ENCODE data around the gene ADA.

DNA sequence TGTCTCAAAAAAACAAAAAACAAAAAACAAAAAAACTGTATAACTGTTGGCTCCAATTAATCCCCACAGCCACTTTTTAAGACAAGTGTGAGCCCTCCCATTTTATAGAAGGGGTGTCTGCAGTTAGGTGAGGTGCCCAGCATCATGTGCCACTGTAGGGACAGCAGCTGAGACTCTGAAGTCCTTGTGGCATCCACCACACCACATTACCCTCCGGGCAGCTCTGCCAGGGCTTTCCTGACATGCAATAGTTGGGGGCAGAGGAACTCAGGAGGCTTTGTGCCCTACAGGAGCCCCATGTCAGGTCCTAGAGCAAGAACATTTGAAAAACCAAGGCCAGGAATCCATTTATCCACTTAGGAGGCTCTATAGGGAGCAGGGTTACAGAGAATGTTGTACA is 51.8 kb downstream of the ADA start:
- TF ChIP-seq ZNF70 (CRISPR knock-in tag; IDR thresholded peaks at IDR 0.05) (no peak), ARNTL (CRISPR knock-in tag; IDR thresholded peaks at IDR 0.05; ENCODE audit: borderline replicate concordance, low read depth) (no peak), ZFP3 (CRISPR knock-in tag; IDR thresholded peaks at IDR 0.05) (no peak), CSDC2 (CRISPR knock-in tag; IDR thresholded peaks at IDR 0.05) (no peak), ZNF8 (CRISPR knock-in tag; IDR thresholded peaks at IDR 0.05) (no peak), ZFP30 (CRISPR knock-in tag; IDR thresholded peaks at IDR 0.05) (no peak), TOX (CRISPR knock-in tag; IDR thresholded peaks at IDR 0.05; ENCODE audit: borderline replicate concordance) (no peak)
- TF ChIP-seq, protein P1, sequence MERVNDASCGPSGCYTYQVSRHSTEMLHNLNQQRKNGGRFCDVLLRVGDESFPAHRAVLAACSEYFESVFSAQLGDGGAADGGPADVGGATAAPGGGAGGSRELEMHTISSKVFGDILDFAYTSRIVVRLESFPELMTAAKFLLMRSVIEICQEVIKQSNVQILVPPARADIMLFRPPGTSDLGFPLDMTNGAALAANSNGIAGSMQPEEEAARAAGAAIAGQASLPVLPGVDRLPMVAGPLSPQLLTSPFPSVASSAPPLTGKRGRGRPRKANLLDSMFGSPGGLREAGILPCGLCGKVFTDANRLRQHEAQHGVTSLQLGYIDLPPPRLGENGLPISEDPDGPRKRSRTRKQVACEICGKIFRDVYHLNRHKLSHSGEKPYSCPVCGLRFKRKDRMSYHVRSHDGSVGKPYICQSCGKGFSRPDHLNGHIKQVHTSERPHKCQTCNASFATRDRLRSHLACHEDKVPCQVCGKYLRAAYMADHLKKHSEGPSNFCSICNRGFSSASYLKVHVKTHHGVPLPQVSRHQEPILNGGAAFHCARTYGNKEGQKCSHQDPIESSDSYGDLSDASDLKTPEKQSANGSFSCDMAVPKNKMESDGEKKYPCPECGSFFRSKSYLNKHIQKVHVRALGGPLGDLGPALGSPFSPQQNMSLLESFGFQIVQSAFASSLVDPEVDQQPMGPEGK (CRISPR knock-in tag; IDR thresholded peaks at IDR 0.05; ENCODE audit: borderline replicate concordance): no peak

Data from SK-N-SH treated with all-trans-retinoic acid at 6 μM for 48 hours (cell line).